DMS153 treated with DMSO at 0.1 percent for 48 hours (cell line): Measurements from ENCODE around the gene TTF2.
"Not testable (repeated sequence)": the region's sequence is repeated elsewhere in the genome, so short reads cannot be mapped to it uniquely, and the experiment has no call there.

Source experiments
- DNase-seq: peaks from one replicate; lab custom pipeline; 2025; ENCODE audit not compliant: unreplicated experiment; lab: John Stamatoyannopoulos, UW

Gene TTF2

DNA sequence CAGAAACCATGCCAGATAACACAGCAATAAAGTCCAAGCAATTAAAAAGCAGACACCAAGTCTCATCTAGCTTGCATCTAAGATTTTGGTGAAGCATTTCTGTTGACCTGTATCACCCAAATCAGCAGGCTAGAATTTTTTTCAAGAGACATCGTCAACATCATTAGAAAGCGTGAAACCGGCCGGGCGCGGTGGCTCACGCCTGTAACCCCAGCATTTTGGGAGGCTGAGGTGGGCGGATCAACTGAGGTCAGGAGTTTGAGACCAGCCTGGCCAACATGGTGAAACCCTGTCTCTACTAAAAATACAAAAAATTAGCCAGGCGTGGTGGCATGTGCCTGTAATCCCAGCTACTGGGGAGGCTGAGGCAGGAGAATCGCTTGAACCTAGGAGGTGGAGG, 59.0 kb downstream of the TTF2 start:
- not testable (repeated sequence) for DNase-seq

GRCh38 chr1:117120774-117121588, 60.9 kb downstream of the TTF2 start:
- DNase-seq: peak; percentile 30

DNA sequence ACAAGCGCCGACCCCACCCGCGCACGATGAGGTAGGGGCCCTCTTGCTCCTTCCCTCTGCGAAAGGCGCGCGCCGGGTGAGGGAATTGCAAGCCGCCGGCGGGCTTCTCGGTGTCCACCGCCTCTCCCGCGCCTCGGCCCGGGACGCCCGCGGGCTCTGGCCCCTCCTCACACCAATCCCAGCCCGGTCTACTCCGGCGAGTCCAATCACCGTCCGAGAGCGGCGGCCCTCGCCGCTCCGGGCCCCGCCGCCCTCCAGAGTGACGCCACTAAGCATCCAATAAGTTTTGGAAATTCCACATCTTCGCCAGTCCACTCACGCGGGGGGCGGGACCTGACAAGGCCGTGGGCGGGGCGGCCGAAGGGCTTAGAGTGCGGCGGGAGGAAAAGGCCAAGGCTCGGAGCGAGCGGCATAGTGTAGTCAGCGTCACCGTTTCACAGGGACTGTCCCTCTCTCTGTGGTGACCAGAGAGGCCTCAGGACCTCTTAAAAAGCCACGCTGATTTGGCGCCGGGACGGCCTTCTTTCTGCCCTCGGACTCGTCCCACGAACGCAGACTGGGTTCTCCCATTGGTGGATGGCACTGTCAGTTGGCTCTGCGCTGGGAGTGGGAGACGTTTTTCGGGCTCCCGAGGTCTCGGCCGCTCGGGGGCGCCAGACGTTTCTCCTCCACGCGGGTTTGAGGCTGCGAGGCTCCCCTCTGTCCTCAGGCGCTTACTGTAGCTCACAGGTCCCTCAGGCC, 61.6 kb downstream of the TTF2 start, which contains the start of gene TRIM45:
Gene TRIM45, minus strand, starts transcription at position 161 of the 741 bp plus-strand sequence. CDS start 548 bp downstream, outside the sequence.
- peak; percentile 95 for DNase-seq

DNA sequence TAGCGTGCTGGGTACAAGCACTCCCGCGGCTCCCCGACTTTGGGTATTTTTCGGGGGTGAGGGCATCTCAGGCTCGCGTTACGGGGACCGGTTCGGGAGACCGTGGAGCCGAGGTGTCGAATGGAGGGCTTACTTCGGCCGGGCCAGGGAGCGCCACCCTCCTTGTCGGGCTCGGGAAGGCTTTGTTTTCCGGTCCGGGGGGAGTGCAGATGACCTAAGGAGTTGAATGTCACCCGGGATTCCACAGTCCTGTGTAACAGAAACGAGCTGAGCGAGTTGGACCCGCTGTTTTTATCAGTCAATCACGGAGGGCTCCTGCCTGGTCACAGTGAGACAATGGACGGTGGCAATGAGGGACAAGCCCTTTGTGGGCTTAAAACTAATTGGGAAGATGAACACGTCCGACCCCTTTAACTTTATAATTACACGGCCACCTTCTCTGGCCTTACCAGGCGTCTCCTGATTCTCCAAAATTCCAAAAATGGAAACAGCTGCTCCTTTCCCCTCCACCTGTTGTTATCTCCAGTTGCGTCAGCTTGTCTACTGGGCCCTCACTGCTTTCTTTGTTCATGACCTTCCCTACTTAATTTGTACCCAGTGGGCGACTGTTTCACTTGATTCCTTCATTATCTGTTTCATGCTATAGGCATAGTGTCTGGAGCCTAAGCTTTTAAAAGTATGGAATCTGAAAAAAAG, 62.4 kb downstream of the TTF2 start:
- no peak for DNase-seq

DNA sequence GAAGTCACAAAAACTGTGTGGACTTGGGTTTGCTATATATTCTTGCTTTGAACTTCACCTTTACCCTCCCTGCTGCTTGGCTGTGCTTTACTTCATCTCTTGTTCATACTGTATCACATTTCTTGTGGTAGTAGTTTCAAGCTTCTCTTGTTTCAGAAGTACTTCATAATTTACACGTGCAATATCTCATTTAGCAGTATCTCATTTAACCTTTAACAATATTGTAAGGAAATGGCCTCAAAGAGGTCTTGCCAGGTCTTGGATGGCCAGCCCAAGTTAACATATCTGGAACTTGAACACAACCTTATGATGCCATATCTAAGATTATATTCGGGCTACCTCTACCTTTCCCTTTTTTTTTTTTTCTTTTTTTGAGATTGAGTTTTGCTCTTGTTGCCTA, 63.1 kb downstream of the TTF2 start:
- DNase-seq: no peak

GRCh38 chr1:117124661-117125060, 64.5 kb downstream of the TTF2 start:
- no peak for DNase-seq

DNA sequence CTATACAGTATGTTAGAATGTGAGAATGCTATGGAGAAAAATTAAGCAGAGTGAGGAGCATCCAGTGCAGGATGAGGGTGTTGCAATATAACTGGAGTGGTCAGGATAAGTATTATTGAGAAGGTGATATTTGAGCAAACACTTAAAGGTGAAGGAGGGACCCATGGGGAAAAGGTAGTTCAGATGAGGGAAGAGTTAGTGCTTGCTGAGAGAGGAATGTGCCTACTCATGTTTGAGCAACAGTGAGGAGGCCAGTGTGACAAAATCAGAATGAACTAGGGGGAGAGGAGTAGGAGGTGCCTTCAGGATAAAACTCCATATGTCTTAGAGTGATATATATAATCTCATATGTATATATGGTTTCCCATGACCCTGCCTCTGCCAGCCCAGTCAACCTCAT, 67.7 kb downstream of the TTF2 start:
- no peak for DNase-seq

DNA sequence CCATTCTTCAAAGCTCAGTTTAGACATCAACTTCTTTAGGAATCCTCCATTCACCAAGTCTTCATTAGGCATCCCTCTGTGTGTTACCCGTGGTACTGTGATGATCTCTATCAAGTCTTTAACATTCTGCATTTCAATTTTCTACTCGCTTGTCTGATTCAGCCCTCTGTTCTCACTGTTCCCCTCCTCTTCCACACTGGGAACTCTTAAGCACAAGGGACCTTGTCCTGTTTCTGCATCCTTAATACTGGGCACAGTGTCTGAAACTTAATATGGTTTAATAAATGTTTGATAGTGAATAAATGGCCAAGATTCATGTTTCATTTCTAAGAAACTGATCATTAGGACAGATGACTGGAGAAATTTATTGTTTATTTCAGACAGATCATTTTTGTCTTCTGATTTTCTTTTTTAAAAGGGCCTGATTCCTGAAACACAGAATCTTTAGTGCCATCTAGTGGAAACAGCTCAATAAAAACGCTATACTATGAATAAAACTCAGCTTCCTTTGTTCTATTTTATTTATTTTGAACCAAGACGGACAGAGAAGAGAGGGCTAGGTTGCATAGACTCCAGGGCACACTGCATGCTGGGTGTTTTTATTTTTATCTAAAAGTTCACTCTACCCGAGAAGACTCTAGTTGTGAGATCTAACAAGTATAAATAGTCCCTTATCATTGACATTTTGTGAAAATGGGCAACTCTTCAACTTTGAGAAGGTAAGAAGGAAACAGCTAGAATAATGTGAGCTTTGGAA, 68.4 kb downstream of the TTF2 start:
- peak; percentile 35 for DNase-seq

DNA sequence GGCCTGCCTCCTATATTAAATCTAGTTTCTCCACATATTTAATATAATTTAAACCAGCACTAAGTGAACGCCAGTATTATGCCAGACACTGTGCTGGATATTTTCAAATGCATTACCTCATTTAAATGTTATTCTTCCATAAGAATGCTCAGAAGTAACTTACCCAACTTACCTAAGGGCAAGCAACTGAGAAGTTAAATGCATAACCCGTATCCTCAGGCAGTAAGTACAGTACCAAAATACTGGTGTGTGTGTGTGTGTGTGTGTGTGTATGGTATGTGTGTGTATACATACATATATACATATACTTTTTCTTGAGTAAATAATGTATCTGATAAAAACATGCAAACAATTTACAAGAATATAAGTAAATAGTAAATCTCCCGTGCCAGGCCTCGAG, 70.4 kb downstream of the TTF2 start:
- no peak for DNase-seq

GRCh38 chr1:117135329-117135728, 75.2 kb downstream of the TTF2 start:
- no peak for DNase-seq

DNA sequence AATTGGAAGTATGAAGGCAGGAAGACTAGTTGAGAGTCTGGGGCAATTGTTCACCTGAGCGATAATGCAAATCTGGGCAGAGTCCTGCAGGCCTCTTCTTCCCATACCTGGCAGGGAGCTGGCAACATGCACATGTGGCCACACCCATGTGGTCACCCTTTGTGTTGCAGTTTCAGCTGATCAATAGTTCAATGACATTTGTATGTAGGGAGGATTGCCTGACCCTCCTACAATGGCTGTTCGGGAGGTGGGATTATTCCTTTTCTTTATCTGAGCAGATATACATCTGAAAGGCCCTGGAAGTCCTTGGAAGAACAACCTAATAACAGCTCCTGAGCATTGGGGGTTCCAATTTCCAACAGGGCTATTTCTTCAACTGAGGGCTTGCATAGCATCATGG, 76.6 kb downstream of the TTF2 start:
- no peak for DNase-seq

DNA sequence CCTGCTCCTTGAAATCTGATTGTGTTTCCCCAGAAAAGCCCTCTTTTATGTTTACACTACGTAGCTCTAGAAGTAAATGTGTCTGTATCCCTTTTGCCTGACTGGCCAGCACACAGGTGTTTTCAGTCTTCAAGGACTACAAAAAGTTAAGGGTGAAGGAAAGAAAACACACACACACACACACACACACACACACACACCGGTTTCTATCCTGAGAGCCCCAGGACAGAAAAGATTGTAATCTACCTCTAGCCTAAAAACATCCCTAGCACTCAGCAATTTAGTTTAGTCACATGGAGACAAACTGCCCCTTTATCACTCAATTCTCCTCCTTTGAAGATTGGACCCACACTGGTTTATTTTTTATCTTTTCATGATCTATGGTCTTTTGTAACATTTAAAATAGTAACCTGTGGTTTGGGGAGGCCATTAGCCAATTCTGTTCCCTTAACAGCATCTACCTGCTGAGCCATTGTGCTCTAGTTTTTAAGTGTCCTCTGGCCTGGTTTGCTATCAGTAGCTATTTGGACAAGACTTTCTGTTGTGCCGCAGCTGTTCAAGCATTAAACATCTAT, 77.2 kb downstream of the TTF2 start:
- DNase-seq: no peak

DNA sequence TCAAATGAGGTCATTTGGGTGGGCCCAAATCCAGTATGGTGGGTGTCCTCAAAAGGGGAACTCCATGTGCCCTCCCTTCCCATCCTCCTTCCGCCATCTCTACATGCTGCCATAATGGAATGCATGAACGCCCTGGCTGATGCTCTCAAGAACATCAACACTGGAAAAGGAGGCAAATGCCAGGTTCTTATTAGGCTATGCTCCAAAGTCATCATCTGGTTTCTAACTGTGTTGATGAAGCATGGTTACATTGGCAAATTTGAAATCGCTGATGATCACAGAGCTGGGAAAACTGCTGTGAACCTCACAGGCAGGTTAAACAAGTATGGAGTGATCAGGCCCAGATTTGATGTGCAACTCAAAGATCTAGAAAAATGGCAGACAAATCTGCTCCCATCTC, 78.0 kb downstream of the TTF2 start:
- no peak for DNase-seq

- DNase-seq: no peak
Measured at GRCh38 chr1:117138561-117138960, 78.4 kb downstream of the TTF2 start.

GRCh38 chr1:117142200-117142599, 82.1 kb downstream of the TTF2 start:
- no peak for DNase-seq

DNA sequence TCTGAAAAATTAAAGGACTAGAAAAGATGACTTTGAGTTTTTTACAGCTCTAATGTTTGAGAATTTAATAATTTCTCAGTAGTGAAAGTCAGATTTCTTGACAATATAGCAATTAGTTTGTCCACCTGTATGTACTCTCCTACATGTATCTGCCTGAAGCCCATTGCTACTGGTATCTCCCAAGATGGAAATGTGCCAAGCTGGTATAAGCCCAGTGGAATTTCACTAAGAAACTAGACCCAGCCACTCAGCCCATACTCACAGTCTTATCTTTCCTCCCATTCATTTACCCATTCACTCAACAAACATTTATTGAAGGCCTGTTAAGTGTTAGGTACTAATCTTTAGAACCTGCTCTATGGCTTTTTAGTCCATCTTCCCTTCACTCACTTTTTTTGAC, 83.0 kb downstream of the TTF2 start:
- DNase-seq: no peak

- DNase-seq: no peak
Measured at GRCh38 chr1:117143871-117144270, 83.7 kb downstream of the TTF2 start.

DNA sequence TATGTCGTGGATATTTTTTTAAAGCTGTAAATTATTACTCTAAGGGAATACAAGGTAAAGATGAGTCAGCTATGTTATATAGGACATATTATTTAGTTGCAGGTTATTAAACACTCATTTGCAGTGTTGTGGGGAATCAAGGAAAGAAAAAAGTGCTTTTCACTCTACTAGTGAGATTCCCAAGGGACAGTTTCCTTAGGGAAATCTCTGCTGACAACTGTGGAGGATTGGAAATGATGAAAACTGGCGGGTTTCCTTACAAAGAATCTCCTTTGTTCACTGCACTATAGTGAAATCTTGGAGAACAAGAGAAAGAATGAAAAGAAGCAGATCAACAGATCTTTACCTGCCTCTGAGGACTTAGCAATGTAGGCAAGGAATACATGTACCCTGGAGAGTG, 85.9 kb downstream of the TTF2 start:
- DNase-seq: no peak

DNA sequence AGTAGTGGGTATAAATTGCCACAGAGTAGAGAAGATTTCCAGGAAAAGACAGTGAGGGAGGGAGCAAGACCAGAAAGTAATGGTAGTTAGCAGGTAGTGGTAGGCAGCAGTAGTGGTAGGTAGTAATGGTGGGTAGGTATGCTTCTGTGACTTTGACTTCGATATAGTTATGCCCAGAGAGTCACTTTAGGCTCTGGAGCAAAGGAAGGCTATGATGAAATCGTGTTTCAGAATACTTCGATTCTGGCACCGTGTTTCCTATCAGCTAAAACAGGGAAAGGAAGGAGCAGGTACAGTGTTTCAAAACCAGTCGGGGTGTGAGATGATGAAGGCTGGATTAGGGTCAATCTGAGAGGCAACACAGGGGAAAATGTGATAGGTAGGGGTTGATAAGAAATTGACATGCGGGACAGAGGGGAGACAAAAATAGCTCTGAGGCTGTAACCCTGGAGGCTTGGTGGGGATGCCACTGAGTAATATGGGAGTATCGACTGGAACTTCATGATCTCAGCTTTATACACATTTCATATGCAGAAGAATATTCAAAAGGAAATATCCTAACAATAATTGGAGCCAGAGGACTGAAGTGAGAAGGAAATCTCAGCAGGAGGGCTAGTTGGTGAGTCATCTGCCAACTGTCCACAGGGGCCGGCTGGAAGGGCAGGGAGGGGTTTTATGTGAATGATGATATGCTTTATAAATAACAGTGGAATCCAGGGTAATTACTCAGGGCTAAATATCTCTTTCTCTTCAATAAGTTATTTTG, 86.6 kb downstream of the TTF2 start:
- DNase-seq: no peak

GRCh38 chr1:117147341-117147831, 87.3 kb downstream of the TTF2 start:
- DNase-seq: no peak
